ENCODE data around the gene AGBL4.
A peak's percentile ranks its signal among the peaks of the same experiment; 100 is the strongest.

Gene AGBL4

DNA sequence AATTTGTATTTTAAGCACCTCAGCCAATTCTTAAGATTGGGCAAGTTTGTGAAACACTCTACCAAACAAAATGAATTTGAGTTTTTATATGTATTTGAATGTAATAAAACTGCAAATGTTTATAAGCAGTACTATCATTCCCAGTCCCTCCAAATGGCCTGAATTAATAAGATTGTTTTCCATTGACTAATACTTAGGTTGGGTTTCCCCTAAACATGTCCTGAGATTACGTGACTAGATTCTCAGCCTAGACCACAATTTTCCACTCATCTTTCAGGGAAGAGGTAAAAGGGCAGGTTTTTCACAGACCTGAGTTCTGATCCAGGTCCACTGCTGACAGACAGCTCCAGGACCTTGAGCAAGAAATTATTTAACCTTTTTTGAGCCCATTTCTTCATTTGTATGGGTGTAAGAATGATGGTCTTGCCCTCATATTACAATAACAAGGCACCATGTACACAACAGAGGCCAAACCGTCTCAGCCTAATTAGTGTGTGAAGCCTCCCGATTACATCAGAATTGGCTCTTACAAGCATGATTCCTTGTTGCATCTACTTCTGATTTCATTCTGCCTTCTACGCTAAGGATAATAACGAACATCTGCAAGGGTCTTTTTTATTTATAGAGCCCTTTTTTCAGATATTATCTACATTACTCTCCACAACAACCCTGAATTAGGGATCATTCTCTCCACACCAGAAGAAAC lies 1298.3 kb downstream of the AGBL4 start:
- no peak for DNase-seq (ENCODE audit: low read depth in 2 of 2)

DNA sequence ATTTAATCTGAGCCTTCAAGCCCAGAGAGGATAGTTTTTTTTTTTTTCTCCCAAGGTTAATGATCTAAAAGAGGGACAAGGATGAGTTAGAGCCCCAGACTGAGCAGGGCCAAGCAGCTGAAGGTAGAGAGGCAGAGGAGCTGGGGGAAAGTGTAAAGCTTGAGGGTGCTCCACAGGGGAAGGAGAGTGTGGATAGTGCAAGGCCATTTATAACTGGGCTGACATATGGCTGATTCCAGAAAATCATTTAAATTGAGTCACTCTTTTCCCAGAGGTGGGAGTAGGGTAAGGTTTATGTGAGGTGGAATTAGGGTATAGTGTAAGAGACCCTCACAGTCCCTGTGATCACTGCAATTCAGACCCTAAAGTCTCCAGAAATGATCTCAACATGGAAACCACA lies 1302.8 kb downstream of the AGBL4 start:
- DNase-seq (ENCODE audit: low read depth in 2 of 2), result no peak

DNA sequence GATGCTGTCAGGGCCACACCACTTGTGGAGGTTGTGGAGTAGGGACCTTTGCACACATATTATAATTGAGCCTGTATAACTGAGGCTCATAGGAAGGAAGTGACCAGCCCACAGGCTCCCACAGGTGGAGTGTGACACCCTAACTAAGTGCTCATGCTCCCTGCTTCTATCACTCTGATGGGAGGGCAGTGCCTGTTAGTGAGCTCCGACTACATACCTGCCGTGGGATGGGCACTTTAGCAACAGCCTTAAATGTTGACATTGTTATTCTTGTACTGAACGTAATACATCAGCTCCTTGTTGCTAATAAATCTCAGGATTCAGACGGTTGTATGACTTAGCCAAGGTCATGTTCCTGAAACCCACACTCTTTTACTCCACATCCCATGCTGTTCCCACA lies 1305.0 kb downstream of the AGBL4 start:
- no peak for DNase-seq (ENCODE audit: low read depth in 2 of 2)

DNA sequence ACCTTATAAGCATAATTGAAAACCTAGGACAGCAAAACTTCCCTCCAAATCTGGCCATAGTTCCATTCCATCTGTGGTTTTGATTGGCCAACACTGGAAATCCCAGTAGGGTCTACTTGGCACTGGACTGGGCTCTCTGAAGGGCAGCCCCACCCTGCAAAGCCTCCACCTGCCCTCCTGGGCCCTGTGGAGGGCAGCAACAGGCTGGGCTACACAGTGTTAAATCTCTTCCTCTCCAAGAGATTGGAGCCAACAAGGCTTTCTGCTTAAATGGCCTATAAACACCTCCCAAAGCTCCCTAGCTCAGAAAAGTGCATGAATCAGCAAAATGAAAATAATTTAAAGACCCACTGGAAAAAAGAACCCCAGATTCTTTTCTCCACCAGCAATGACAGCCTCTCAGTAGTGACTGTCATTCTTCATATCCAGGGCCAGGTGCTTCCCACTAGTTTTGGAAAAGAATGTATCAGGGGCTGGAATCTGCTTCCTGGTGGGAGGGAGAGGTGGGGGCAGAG lies 1305.6 kb downstream of the AGBL4 start:
- DNase-seq (ENCODE audit: low read depth in 2 of 2), result no peak

DNA sequence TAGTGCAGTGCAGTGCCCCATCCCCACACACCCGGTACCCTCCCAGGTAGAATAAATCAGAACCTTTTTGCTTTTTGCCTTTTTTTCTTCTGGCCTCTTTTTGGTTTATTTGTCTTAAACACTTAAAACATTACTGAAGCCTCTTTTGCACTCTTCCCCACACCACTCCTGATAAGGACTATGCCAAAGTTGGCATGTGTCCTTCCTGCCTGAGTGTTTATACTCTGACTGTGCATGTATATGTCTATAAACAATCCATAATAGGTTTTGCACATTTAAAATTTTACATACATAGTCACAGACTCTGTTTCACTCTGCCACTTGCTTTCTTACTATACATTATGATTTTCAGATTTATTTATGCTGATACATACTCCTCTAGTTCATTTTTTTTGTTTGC lies 1306.7 kb downstream of the AGBL4 start:
- no peak for DNase-seq (ENCODE audit: low read depth in 2 of 2)

DNA sequence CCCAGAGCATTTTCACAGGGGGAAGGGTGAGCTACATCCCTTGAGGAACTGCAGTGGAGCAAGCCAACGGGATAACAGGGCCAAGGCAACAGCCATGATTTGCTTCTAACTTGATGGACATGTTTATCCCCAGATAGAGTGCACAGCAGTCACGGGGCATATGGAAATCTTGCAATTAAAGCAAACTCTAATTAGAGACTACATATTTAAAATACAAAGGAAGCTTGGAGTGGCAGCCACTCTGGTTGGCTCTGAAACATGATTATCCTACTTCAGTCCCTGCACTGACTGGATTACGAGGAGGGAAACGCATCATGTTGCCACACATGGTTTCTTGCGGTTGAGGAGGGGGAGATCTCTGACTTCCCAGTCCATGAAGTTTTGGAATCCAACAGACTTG lies 1307.8 kb downstream of the AGBL4 start:
- DNase-seq (ENCODE audit: low read depth in 2 of 2), result no peak

DNA sequence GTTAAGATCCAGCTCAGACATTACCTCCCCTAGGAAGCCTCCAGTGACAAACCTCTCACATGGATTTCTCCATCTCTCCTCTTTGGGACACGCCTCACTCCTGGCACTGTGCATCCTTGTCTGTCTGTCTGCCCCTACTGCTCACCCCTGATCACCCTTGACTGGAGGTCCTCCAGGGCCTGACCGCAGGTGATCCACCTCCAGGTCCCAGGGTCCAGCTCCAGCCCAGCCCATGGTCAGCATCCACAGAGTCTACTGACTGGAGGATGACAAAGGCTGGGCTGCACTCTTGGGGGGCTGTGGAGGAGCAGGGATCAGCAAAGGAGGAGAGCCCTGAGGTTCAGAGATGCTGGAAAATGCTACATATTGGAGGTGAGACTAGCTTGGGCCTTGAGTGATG lies 1312.8 kb downstream of the AGBL4 start:
- no peak for DNase-seq (ENCODE audit: low read depth in 2 of 2)

DNA sequence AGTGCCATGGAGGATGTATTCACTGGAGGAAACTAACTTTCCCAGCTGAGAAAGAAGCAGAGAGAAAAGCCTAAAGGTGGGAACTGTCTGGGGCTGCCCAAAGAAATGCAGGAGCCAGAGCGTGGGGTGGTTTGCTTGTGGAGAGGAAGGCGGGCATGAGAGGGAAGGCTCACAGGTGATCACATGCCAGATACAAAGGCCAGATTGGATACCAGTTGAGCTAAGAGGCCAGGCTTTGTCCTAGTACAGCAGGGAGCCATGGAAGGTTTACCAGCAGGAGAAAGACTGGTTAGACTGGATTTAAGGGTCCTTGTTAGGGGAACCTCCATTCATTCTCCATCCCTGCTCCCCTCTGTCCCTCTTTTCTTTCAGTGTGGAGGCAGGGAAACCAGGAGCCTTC lies 1313.4 kb downstream of the AGBL4 start:
- no peak for DNase-seq (ENCODE audit: low read depth in 2 of 2)

DNA sequence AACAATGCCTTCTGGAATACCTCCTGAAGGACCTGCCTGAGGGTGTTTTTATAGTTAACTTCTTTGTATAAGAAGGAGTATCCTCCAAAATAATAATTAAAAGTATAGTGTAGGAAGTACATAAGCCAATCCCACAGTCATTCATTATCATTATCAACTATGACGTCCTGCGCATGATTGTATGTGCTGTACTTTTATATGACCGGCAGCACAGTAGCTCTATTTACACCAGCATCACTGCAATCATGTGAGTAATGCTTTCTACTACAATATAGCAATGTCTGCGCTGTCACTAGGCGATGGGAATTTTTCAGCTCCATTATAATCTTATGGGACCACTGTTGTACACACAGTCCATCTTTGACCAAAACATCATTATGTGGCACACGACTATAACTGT lies 1319.0 kb downstream of the AGBL4 start:
- DNase-seq (ENCODE audit: low read depth in 2 of 2), result no peak

DNA sequence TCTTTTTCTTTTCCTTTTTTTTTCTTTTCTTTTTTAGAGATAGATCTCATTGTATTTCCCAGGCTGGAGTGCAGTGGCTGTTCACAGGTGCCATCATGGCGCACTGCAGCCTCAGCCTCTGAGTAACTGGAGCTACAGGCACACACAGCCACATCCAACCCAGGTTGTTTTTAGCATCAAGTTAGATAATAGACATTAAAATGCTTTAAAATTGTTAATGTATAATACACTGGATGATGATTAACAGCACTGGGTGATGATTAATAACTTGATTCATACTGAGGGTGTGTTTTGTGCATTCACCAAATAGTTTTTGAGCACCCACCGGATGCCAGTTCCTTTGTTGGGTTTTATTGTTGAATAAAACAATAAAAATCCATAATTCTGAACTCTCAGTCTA lies 1322.3 kb downstream of the AGBL4 start:
- no peak for DNase-seq (ENCODE audit: low read depth in 2 of 2)

DNA sequence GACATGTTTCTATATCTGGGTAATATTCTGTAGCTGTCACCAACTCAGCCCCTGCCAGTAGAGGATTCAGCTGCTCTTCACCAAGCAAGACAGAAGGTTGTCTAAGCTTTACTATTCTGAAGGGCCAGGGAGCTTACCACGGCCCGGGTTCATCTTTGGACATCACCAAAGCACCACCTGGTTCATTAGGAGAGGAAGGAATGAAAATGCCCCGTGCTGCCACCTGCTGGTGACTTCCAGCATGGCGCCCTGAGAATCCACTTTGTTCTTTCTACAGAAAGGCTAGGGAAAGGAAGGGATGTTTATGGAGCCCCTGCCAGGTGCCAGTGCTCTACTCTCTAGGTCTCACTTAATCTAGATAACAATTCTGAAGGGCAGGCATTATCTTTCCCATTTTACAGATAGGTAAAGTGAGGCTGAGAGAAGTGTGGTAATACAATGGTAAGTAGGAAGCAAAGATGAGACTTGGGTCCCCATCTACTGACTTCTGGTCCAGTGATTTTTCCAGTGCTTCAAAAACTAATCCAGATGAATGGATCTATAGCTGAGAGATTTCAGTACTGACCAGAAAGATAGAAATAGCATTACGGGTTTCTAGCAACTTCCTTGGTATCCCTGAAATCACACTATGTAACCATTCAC lies 1326.6 kb downstream of the AGBL4 start:
- peak; percentile 19 to 65 for DNase-seq (ENCODE audit: low read depth in 2 of 2)

DNA sequence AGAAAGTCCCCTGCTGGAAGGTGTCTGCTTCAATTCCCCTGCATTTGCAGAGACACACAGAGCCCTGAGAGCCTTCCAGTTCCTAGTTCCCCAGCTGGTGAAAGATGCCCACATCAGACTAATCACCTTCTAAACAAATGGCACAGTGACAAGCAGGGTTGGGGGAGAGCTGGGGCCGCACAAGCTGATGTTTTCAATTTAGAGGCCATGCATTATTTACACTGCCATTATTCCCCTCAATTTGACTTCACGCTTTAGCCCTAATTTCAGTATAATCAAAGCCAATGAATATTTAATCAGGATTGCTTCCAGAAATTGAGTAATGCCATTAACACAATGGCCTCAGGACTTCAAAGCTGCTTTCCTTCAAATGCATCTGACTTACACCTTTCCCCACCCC lies 1328.6 kb downstream of the AGBL4 start:
- no peak for DNase-seq (ENCODE audit: low read depth in 2 of 2)

DNA sequence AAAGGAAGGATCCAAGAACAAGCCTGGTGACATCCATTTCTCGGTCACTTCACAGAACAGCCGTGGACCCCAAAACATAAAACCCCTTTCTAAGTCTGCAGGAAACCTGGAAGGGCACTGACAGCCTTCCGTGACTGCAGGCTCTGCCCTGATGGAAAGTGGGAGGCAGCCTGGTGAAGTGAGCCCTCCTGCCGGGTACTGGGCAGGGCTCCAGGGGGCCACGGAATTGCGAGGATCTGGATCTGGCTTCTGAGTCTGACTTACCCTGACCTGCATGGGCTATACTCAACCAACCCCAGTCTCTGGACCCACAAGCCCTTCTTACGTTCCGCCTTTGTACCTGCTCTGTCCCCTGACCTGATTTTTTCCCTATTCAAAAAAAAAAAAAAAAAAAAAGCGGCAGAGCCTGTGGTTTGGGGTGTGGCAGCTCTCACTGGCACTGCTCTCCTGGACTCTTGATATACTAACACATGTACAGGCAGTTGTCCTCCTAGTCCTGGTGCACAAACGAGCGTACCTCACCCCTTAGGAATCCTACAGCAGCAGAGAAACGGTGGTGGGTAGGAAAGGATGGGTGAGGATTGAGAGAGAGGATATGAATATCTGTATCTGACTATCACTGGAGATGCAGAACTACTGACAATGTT lies 1330.0 kb downstream of the AGBL4 start:
- no peak for DNase-seq (ENCODE audit: low read depth in 2 of 2)

DNA sequence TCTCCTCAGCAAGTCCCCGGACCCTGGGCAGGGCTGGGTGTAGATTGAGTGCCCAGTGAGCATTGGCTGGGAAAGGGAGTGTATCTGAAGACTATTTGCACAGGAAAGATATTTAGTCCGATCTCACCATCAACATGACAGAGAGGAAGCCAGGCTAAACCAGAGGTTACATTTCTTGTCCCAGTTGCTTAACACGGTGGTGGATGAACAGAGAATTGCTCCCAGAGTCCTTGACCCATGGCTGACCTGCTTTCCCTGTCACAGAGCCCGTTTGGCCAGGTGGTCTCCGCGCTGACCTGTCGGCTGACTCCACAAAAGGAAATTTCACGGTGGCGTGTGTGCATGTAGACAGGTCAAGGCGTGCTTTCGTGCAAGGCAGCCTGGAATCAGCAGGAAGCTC lies 1330.6 kb downstream of the AGBL4 start:
- DNase-seq (ENCODE audit: low read depth in 2 of 2), result no peak

DNA sequence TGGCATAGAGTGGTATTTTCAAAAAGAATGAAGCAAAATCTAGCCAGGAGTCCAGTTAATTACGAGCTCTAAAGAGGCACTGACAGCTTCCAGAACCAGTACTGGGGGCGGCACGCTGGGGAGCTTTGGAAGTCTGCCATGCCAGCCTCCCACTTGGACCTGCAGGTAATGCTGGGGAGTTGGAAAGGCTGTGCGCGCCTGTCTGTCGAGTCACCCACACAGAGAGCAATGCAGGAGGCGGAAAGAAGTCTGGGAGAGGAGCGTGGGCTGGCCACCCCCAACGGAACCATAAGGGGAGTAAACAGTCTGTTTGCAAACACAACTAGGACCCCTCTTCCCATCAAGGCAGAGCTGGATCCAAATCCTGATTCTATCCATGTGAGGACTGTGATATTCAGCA lies 1331.5 kb downstream of the AGBL4 start:
- no peak for DNase-seq (ENCODE audit: low read depth in 2 of 2)

DNA sequence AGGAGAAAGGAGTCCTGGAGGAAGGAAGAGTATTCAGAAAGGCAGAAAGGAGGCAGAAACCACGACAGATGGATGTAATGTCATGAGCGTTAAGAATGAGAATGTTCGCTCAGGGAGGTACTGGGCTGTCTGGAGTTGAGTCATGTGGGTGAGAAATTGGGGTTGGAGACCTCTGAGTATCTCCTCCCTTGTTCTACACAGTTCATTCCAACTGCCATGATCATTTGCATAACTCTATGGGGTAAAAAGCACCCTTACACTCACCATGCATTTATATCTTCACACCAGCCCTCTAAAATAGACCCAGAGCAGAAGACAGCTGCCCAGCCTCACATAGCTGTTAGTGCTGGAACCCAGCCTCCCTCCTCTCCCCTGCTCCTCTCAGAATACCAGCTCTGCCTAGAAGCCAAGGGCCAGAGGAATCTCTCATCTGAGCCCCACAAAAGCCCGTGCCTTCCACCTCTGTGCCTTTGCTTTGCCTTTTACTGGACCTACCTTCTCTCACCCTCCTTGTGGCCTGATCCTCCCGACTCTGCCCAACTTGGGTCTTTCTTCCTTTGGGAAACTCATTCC lies 1332.2 kb downstream of the AGBL4 start:
- DNase-seq (ENCODE audit: low read depth in 2 of 2), result no peak

DNA sequence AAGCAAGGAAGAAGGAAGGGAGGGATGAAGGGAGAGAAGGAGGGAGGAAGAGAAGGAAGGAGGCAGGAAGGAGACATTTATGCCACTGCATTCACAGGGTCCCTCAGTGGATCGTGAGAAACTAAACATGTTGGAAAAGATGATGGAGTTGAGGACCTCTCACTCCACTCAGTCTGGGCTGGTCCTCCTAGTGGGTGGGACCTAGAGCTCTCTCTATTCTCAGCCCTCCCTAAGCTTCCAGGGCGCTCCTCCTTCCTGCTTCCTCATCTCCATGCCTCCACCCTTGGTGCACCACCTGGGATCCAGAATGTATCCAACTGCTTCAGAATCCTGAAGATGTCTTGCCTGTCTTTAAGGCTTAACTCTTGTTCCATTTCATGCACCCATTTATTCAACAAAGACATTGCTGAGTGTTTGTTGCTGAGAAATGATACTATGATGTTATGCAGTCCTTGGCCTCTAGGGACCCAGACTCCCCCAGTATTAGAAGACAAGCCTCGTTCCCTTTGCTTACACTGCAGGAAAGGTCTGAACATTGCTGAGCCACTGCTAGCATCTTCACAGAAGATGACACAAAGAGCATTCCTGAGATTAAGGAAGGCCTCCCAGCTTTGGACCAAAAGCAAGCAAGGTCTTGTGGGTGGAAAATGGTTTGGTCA lies 1335.5 kb downstream of the AGBL4 start:
- DNase-seq (ENCODE audit: low read depth in 2 of 2), result no peak

DNA sequence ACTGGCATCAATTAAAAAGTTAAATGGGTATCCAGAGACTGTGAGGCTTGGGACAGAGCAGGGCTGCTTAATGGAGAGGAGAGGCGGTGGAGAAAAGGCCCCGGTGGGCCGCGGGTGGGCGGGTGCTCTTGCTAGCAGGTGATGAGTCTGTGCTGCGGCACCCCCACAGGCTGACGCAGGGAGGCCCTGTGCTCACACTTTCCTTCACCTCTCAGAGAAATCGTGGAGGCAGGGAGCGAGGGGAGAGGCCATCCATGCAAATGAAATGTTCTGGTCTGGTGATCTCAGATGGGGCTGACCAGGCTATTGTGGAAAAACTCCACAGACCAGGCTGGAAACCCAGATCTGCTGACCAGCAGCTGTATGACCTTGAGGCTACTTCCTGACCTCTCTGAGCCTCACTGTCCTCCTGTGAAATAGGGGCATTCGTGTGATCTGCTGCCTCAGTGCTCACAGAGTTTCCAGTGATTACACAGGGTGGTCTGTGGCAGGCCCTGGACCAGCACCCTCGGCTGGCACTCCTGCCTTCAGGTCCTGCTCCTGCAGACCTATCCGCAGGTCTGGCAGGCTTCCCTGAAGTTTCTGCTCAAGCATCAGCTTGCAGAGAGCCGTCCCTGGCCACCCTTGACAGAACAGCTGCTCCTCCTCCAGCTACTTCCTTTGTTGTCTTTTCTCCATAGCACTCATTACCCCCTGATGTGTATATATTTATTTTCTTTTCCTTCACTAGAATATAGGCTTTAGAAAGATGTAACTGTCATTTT lies 1336.3 kb downstream of the AGBL4 start:
- no peak for DNase-seq (ENCODE audit: low read depth in 2 of 2)

DNA sequence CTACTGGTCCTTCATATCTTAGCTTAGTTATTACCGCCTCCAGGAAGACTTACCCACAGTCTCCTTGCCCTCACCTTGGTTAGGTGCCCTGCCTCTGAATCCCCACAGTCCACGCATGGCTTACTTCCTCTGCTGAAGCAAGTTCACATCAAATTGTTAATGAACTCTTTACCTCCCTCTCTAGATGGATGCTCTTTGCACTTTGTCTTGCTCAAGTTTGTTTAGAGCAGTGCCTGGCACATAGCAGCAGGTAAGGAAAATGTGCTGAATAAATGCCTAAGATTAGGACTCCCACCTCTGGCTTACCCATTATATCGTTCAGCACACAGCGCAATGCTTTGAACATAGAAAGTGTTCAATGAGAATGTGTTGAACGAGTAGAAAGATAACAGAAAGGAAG lies 1337.6 kb downstream of the AGBL4 start:
- no peak for DNase-seq (ENCODE audit: low read depth in 2 of 2)

DNA sequence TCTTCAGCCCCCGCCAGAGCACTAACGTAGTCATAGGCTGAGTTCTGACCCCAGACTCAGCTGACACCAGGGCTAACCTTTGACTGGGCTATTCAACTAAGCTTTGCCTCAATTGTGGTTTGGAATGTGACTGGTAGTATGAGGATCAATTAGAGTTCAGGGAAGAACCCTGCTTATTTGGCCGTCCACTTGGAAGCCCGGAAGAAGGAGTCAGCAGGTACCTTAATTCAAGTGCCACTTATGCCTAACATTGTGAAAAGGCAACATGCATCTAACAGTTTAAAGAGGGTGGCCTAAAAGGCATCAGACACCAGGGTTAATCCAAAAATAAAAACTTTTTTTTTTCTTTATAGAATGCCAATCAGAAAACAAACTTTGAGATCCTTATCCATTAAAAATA lies 1339.4 kb downstream of the AGBL4 start:
- DNase-seq (ENCODE audit: low read depth in 2 of 2), result no peak

DNA sequence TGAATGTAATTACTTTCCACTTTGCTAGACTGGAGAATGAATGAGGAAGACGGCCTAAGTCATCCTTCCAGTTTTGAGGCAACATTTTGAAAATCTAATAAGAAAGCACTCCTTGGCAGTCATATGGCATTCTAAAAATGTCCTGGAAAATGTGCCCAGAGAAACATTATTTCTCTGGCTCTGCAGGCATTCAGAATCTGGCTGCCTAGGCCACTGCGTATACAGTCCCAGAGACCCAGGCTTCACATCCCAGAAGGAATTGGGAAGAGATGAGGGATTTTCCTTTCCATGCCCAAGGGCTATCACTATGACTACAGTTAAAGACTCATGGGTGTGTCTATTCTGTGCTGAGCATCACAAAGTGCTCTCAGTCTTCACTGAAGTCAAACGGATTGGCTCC lies 1339.9 kb downstream of the AGBL4 start:
- no peak for DNase-seq (ENCODE audit: low read depth in 2 of 2)
